HG03432 (cell line): ENCODE results near the gene BGN.
A peak's percentile ranks its signal among the peaks of the same experiment; 100 is the strongest.

Experiments used
- ATAC-seq: cut with Tn5 transposase; IDR thresholded peaks from one replicate; pipeline ENCODE4 v1.9.1; 2021; ENCODE audit warnings: mild to moderate bottlenecking, moderate library complexity; ENCODE audit not compliant: unreplicated experiment

The BGN gene

GRCh38 chrX:153502796-153503195 lies 8.0 kb downstream of the BGN start:
- no peak for ATAC-seq

GRCh38 chrX:153504445-153505016 lies 9.8 kb downstream of the BGN start:
- no peak for ATAC-seq

- no peak for ATAC-seq
These were observed 10.6 kb downstream of the BGN start for GRCh38 chrX:153505361-153505760.

GRCh38 chrX:153507484-153508178 lies 12.9 kb downstream of the BGN start:
- peak; percentile 91 for ATAC-seq

GRCh38 chrX:153509592-153509991 lies 14.8 kb downstream of the BGN start:
- no peak for ATAC-seq

- no peak for ATAC-seq
These were observed 15.6 kb downstream of the BGN start for GRCh38 chrX:153510383-153510782.

- no peak for ATAC-seq
These were observed 17.2 kb downstream of the BGN start for GRCh38 chrX:153511784-153512500.

GRCh38 chrX:153512501-153512893 lies 17.7 kb downstream of the BGN start:
- no peak for ATAC-seq

- no peak for ATAC-seq
These were observed 18.5 kb downstream of the BGN start for GRCh38 chrX:153513265-153513664.

GRCh38 chrX:153514259-153514658 lies 19.5 kb downstream of the BGN start:
- no peak for ATAC-seq

- ATAC-seq = no peak
These were observed 20.7 kb downstream of the BGN start for GRCh38 chrX:153515435-153515834.

GRCh38 chrX:153516073-153516472 lies 21.3 kb downstream of the BGN start:
- ATAC-seq = no peak

- ATAC-seq = no peak
These were observed 22.6 kb downstream of the BGN start, which contains the start of gene ATP2B3 for GRCh38 chrX:153517423-153517822. Gene ATP2B3, plus strand, starts transcription at chrX:153517642. Its CDS starts 18,606 bp downstream, at chrX:153536248.

- no peak for ATAC-seq
These were observed 23.4 kb downstream of the BGN start for GRCh38 chrX:153517946-153518834.

- no peak for ATAC-seq
These were observed 24.9 kb downstream of the BGN start for GRCh38 chrX:153519569-153520286.

GRCh38 chrX:153520287-153520917 lies 25.6 kb downstream of the BGN start:
- ATAC-seq = no peak

GRCh38 chrX:153521034-153521433 lies 26.3 kb downstream of the BGN start:
- no peak for ATAC-seq

- ATAC-seq = no peak
These were observed 27.5 kb downstream of the BGN start for GRCh38 chrX:153522259-153522658.

- no peak for ATAC-seq
These were observed 28.5 kb downstream of the BGN start for GRCh38 chrX:153523269-153523668.

GRCh38 chrX:153524234-153524633 lies 29.5 kb downstream of the BGN start:
- ATAC-seq = no peak
